Heart left ventricle (tissue), 13 donors: Measurements from ENCODE around the gene FRMD1.

ENCODE experiments used
- CTCF ChIP-seq, 12 donors: fragments of 200-600 bp; sonication (generic) in 4 of 12; IDR thresholded peaks; one replicate each; pipeline versions ENCODE4 v1.5.0 to v1.8.0; 2018 to 2022; ENCODE audit warnings: antibody characterized with exemption in 12 of 12, mild to moderate bottlenecking in 5 of 12
- POLR2A ChIP-seq, 2 donors: fragments of 450-650 bp; IDR thresholded peaks; one replicate each; pipeline ENCODE4 v1.6.1; 2017; ENCODE audit warnings: antibody characterized with exemption in 2 of 2, mild to moderate bottlenecking in 2 of 2, moderate library complexity in 2 of 2
- donor health status: ischemic (EF 13 %, LVEDD 7.1; RV severe dilation, severe dysfunction).
- donor health status: DM: no; HTN: yes; CAD: no.
- donor health status: DM: no; HTN: no; CAD: no.
- donor health status: ischemic (EF 25% LVEDD 6.9; RV normal size, moderate dysfunction).
- donor health status: ischemic (EF 25% LVEDD 5.7; RV mildly dilated, moderate dysfunction).
- donor health status: ischemic (EF 35%, LVEDD 5.7; RV mildly dilated, moderate dysfunction).
- donor health status: nonischemic (EF 11% LVEDD 7.7; RV severe dilation, severe dysfunction).
- donor health status: DM: yes; HTN: yes; CAD: no.
- donor health status: PGD.
- donor health status: ischemic (EF 29% LVEDD 5.4; RV normal size, mild dysfunction).
- donor health status: nonischemic (EF 23%, LVEDD 6.1; RV moderate dilation, normal function).

- TF ChIP-seq CTCF (IDR thresholded peaks at IDR 0.05) (no peak), POLR2A (IDR thresholded peaks at IDR 0.05) (no peak)
Measured at GRCh38 chr6:168009331-168009730, 69.7 kb downstream of the FRMD1 start.
